ENCODE results near the gene NXPE4.

NXPE4 gene

DNA sequence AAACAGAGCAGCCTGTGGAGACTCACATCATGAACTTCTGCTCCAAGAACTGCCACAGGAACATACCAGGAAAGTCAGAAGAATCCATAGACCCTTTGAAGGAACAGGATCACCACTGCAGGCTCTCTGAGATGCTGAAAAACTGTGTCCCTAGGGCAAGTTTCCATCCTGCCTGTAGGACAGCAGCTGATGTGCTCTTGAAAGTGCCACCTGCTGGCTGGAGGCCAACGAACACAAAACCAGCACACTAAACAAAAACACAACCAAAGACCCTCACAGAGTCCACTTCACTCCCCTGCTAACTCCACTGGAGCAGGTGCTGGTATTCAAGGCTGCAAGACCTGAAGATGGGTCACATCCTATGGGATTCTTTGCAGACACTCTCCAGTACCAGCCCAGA lies 23.9 kb downstream of the NXPE4 start:
- H3K4me3 ChIP-seq (ENCODE audit: low read depth, low read length) = no peak overlapping the region
- DNase-seq (ENCODE audit: low read depth) = no peak
- in situ Hi-C loops (cut with HindIII; ENCODE audit: low sequenced_read_pairs) = no loop called here
- TF ChIP-seq CTCF (IDR thresholded peaks at IDR 0.05; ENCODE audit: low read depth, low read length, missing control alignments) = no peak

GRCh38 chr11:114569801-114570200 lies 25.8 kb downstream of the NXPE4 start:
- no peak overlapping the region for H3K4me3 ChIP-seq (ENCODE audit: low read depth, low read length)
- no peak for DNase-seq (ENCODE audit: low read depth)
- in situ Hi-C loops (cut with HindIII; ENCODE audit: low sequenced_read_pairs) = no loop called here
- TF ChIP-seq CTCF (IDR thresholded peaks at IDR 0.05; ENCODE audit: low read depth, low read length, missing control alignments) = no peak

DNA sequence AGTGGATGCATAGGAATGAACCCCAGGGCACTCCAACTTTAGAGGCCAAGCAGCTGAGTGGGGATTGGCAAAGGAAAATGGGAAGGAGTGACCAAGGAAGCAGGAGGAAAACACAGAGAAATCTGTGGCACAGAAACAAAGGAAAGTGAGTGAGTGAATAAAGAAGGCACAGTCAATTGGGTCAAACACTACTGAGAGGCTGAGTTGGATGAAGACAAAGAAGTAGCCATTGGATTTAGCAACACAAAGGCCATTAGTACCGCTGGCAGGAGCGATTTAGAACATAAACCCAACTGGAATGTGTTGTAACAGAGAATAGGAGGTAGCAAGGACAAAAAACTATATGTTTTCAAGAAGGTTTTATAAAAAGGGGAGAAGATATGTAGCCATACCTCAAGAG lies 29.3 kb downstream of the NXPE4 start:
- in situ Hi-C loops (cut with HindIII; ENCODE audit: low sequenced_read_pairs) = no loop called here
- no peak for TF ChIP-seq CTCF (IDR thresholded peaks at IDR 0.05; ENCODE audit: low read depth, low read length, missing control alignments)
- no peak overlapping the region for H3K4me3 ChIP-seq (ENCODE audit: low read depth, low read length)
- no peak for DNase-seq (ENCODE audit: low read depth)

- no peak for DNase-seq (ENCODE audit: low read depth)
- TF ChIP-seq CTCF (IDR thresholded peaks at IDR 0.05; ENCODE audit: low read depth, low read length, missing control alignments) = no peak
- in situ Hi-C loops (cut with HindIII; ENCODE audit: low sequenced_read_pairs) = no loop called here
- no peak overlapping the region for H3K4me3 ChIP-seq (ENCODE audit: low read depth, low read length)
Measured at GRCh38 chr11:114564831-114565230, 30.8 kb downstream of the NXPE4 start.

GRCh38 chr11:114563077-114563476 lies 32.5 kb downstream of the NXPE4 start:
- no peak for TF ChIP-seq CTCF (IDR thresholded peaks at IDR 0.05; ENCODE audit: low read depth, low read length, missing control alignments)
- no peak overlapping the region for H3K4me3 ChIP-seq (ENCODE audit: low read depth, low read length)
- in situ Hi-C loops (cut with HindIII; ENCODE audit: low sequenced_read_pairs) = no loop called here
- DNase-seq (ENCODE audit: low read depth) = no peak

DNA sequence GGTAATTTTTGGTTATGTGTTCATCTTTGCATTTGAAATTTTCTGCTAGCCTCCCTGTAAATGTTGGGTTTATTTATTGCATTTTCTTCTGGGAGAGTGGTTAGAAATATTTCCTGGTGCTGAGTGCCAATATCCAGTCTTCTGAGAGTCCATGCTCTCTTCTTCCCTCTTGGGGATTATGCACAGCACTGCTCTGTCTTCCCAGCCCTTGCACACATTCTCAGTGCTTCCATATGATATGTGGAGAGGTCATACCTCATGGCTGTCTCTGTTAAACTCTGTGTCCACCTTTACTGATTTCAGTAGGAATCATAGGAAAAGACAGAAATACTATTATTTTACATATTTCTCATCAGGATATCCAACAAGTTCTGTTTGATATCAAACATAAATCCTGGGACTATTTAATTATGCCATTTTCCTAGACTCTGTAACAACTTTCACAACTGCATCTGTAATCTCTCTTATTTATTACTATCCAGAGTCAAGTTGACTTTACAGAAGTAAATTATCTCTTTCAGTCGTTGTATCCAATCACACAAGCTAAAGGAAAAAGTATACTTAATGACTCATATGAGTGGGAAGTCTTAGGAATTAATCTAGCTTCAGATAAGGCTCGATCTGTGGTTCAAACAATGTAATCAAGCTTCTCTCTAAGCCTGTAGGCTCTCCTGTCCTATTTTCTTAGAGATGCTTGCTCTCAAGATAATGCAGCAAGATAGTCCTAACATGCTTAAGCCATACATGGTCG lies 33.2 kb downstream of the NXPE4 start:
- DNase-seq (ENCODE audit: low read depth) = no peak
- in situ Hi-C loops (cut with HindIII; ENCODE audit: low sequenced_read_pairs) = no loop called here
- TF ChIP-seq CTCF (IDR thresholded peaks at IDR 0.05; ENCODE audit: low read depth, low read length, missing control alignments) = no peak
- H3K4me3 ChIP-seq (ENCODE audit: low read depth, low read length) = no peak overlapping the region

Measured in astrocyte of the cerebellum (primary cell).